NCI-H2029 (cell line): ENCODE results near the gene RTN4.

Experiments
- DNase-seq: peaks from one replicate; lab custom pipeline; 2025; lab: John Stamatoyannopoulos, UW

RTN4 gene

DNA sequence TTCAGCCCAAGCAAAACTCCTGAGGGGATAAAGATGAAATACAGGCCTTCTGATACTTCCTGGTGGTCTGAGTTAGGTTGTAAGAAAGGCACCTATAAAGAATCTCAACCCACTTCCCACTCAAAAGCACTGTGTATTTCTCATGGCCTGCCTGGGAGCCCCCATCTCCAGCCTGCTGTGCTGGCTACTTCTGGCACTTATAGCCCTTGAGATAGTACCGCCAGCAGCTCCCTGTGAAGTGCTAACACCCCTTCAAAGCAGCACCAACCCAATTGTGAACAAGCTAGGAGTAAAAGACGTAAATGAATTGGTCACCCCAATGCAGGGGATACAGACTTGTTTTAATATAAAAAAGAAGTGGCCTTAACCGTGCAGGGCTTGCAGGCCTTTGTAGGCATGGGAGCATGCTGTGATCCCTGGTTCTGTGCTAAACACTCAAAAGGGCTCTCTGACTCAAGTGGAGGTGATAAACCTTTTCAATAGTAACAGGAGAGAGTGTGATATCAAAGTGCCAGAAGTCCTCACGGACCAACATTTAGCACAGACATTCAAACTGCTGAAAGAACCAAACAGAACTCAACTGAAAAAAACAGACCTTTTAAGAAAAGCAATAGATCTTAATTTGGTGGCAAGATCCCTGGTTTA lies 80.8 kb downstream of the RTN4 start:
- DNase-seq, result peak; percentile 1

DNA sequence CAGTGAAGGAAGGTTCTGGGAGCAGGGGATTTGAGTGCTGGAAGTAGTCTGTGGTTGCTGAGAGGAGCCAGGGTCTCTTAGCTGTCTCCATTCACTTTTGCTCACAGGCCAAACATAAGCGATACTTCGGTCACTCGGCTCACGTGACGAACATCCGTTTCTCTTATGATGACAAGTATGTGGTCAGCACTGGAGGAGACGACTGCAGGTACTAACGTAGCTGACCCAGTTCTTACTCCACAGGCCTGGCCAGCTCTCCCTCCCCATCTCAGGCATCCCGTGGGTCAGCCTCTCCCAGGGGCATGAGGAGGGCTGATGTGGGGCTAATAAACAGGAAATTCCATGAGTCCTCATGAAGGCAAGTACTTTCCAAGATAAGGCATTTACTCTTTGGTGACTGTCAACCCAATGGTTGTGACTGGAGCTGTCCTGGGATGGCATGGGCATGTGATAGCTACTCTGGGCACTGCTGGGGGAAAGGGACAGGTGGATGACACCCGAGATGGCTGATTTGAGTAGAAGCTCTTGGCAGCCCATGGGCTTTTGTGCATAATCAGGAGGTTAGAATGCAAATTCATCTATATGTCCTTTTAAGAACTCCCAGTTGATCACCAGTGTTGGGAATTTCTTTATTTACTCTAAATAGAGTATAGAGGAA lies 81.6 kb downstream of the RTN4 start:
- no peak for DNase-seq

DNA sequence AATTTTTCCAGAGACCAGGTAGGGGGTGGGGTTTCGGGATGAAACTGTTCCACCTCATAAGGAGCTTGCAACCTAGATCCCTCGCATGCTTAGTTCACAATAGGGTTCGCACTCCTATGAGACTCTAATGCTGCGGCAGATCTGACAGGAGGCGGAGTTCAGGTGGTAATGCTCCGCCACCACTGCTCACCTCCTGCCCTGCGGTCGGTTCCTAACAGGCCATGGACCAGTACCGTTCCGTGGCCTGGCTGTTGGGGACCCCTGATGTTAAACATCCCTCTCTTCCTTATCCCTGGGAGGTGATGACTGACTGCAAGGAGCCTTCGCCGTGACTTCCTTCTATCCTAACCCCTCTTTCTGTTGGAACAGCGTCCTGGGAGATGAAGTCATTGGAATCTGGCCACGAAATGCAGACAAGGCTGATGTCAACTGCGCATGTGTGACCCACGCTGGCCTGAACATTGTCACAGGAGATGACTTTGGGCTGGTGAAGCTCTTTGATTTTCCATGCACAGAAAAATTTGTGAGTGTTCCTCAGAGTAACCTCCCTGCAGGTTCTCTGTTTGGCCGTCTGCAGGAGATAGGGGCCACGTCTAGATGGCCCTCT lies 82.4 kb downstream of the RTN4 start:
- DNase-seq, result no peak

DNA sequence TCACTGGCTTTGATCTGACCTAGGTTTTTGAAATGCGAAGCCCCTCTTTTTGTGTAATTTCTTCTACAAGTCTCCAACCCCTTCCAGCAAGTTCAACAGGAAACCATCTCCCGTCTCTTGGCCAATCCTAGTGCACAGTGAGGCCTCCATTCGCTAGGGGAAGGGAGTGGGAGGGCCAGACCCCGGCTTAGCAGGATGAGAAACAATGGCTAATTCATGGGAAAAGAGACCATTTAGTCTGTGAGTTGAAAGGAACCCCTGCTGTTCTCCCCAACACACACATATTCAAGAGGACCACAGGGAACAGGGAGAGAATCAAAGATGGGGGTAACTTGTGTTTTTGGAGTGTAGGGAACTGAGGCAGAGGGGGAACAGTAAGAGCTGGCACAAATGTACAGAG lies 83.0 kb downstream of the RTN4 start:
- DNase-seq, result no peak

DNA sequence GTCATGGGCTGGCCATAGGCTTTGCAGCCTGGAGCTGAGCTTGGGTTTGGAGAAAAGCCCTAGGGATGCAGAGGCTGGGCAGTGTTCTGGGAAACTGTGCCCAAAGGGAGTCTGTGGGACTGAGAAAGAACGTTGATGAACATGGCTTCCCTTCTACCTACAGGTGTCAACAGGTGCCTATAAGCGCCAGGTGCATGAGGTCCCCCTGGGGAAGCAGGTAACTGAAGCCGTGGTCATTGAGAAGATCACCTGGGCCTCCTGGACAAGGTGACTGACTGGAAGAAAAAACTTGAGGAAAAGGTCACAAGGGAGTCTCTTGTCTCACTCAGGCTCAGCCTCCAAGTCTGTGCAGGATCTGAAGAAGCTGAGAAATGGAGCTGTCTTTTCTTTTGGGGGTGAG lies 83.4 kb downstream of the RTN4 start:
- DNase-seq, result no peak

DNA sequence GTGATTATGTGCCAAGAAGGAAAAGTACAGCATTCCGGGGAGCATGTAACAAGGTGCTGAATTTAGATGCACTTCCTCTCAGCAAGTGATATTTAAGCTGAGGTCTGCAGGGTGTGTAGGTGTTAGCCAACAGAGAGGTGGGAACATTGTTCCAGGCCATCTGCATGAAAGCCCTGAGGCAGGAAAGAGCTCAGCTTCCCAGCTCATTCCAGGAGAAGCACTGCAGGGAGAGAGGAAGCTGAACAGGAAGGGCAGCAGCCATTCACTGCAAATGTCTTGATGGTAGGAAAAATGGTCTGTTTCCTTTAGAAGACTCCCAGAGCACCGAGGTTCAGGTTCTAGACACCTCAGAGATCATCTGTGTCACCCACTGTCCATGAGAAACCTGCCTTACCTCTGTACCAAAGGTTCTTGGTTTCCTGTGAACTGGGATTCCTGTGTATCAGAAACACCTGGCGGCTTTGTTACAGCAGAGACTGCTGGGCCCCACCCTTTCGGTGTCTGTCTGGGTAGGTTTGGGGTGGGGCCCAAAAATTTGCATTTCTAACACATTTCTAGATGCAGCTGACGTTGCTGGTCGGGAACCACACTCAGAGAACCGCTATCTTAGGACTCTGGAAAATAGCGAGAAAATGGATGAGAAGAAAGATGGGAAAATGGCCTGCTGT lies 84.0 kb downstream of the RTN4 start:
- DNase-seq, result no peak

DNA sequence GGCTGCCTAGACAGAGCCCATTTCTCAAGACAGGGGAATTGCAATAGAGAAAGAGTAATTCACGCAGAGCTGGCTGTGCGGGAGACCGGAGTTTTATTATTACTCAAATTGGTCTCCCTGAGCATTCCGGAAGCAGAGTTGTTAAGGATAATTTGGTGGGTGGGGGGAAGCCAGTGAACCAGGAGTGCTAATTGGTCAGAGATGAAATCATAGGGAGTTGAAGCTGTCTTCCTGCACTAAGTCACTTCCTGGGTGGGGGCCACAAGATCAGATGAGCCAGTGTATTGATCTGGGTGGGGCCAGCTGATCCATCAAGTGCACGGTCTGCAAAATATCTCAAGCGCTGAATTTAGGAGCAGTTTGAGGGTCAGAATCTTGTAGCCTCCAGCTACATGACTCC lies 84.8 kb downstream of the RTN4 start:
- no peak for DNase-seq

DNA sequence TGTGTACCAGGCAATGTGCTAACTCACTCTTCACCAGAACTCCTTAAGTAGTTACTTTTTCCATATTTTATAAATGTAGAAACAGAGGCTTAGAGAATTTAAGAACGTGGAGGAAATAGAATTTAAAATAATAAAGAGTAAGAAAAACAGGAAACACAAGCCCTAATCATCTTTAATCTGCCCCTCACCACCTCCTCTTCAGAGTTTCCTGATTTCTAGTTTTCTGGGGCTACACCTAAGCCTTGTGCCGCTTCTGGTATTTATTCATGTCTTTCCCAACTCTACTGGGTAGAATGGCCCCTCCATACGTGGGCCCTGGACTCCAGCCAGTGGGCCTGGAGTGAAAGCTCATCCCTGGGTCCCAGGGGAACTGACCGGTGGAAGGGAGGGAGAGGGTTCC lies 85.4 kb downstream of the RTN4 start:
- DNase-seq, result no peak

DNA sequence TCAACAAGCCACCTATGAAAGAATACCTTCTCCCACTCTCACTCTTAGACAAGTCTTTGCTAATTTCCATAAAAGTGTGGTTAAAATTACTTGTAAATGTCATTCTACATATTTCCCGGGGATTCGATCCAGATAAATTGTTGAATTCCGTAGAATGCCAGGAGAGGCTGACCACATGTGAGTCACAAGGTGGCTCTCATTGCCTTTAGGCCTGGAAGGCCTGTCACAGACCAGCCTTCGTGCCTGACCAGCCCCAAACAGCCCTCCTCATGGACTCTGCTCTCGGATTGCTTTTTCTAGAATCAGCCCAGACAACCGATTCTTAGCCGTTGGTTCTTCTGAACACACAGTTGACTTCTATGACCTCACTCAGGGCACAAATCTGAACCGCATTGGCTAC lies 86.0 kb downstream of the RTN4 start:
- DNase-seq, result no peak

DNA sequence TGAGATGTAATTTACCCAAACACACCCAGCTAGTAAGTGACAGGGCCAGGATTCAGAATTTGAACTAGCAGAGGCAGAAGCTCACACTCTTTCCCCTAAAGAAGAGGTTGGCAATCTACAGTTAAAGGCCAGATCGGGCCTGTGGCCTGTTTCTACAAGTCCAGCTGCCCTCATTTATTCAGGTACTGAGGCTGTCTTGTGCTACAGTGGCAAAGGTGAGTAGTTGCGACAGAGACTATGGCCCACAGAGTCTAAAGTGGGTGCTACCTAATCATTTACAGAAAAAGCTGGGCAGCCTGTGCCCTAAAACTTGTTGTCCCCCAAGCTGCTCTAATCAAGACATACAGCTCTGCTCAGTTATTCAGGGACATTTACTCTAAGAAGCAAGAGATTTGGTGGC lies 86.8 kb downstream of the RTN4 start:
- no peak for DNase-seq

DNA sequence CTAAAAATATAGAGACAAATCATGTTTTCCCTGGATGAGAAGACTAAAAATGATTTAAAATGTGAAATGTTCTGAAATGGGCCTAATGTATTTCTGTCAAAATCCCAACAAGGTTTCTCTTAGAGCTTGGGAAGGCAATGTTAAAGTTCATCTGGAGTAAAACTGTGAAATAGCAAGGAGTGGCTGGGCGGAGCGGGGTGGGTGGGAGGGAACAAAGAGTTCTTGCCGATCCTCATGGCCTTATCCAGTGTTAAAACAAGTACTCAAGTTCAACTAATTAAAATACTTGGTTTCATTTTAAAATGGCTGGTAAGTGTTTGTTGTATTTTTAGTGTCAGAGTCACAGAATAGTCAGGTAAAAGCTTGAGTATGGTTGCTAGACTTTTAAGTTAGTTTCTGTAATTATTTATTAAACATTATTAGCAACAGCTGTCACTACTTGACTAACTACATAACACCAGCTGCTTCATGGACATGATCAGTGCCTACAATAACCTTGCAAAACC lies 87.3 kb downstream of the RTN4 start:
- no peak for DNase-seq

DNA sequence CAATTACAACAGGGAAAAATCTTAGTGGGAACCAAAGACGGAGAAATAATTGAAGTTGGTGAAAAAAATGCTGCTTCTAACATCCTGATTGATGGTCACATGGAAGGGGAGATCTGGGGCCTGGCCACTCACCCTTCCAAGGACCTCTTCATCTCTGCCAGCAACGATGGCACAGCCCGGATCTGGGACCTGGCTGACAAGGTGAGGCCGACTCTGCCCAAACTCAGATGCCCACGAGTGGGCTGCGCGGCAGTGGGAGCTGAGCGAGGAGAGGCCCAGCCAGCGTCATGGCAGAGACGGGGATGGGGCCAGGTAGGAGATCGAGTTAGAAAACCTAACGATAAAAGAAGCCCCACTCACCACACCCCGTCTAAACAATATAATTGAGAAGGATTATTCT lies 87.7 kb downstream of the RTN4 start:
- no peak for DNase-seq

DNA sequence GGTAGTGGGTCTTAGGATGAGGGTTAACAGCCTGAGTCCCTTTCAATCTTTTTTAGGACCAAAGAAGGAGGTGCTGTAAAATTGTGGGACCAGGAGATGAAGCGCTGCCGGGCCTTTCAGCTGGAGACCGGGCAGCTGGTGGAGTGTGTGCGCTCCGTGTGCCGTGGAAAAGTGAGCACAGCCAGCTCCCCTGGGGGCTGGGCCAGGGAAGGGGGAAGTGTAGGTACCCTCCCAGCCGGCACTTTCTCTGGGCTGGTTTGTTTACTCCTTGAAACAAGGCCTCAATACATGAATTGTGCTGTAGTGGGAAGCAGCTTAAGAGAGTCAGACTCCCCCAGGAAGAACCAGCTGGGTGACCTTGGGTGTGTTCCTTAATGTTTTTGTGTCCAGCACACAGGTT lies 90.1 kb downstream of the RTN4 start:
- no peak for DNase-seq

DNA sequence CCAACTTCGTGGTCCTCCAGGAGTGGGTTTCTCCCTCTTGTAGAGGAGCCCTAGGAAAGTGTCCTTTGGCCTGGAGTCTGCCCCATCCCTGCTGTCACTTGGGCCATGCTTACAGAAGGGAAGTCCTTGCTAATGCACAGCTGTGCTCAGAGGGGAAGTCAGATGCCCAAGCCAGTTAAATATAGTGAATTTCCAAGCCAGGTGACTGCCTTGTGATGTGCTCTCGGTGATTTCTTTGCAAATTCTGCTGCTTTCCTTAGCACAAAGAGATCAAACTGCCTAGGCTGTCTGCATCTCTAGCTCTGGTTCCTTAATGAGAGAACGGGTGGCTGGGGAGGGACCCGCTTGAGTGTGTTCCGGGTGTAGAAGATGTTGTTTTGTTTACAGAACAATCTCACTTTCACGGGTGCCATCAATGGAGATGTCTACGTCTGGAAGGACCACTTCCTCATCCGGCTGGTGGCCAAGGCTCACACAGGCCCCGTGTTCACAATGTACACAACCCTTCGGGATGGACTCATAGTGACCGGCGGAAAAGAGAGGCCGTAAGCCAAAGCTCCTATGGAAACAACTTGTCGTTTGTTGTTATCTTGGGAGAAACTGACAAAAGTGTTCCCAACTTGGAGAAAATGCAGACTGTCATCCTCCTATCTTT lies 91.4 kb downstream of the RTN4 start:
- DNase-seq, result no peak

DNA sequence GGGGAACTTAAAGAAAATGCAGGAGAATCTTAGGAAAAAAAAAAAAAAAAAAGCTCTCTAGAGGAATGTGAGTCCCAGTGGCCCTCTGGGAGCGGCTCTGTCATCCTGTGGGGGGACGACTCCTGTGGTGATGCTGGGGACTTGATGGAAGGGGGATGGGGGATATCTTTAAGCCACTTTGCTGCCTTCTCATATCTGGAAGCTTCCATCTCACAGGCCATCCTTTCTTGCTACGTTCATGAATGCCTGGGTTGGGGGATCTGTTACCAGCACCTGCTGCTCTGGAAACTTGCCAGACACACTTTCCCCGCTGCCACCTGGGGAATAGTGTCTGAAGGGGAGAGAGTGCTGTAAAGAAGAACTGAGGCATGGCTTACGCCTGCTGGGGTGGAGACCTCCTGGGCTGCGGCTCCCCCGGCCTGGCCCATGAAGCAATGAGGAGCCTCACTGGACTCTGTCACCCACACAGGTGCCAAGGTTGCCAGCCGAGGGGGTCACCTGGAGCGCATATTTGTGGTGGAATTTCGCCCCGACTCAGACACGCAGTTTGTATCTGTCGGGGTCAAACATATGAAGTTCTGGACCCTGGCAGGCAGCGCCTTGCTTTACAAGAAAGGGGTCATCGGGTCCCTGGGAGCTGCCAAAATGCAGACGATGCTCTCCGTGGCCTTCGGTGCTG lies 92.8 kb downstream of the RTN4 start:
- DNase-seq, result no peak

DNA sequence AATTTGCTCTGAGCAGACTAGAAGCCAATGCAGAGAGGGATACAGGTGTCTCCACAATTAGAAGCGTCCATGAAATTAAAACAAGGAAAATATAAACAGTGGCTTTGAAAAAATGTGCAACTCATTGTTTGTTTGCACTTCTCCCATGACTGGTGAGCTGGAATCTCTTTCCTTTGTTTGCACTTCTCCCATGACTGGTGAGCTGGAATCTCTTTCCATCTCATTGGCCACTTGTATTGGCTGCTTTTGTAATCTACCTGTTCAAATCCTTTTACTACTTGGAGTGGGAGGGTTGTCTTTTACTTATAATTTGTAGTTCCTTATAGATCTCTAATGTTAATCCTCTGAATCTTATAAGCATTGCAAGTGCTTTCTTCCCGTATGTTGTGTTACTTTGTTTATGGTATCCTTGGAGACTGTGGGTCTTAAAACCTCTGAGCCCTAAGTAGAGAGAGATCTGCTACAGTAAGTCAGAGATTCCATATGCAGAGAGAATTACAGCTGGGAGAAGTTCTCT lies 94.1 kb downstream of the RTN4 start:
- peak; percentile 2 for DNase-seq

DNA sequence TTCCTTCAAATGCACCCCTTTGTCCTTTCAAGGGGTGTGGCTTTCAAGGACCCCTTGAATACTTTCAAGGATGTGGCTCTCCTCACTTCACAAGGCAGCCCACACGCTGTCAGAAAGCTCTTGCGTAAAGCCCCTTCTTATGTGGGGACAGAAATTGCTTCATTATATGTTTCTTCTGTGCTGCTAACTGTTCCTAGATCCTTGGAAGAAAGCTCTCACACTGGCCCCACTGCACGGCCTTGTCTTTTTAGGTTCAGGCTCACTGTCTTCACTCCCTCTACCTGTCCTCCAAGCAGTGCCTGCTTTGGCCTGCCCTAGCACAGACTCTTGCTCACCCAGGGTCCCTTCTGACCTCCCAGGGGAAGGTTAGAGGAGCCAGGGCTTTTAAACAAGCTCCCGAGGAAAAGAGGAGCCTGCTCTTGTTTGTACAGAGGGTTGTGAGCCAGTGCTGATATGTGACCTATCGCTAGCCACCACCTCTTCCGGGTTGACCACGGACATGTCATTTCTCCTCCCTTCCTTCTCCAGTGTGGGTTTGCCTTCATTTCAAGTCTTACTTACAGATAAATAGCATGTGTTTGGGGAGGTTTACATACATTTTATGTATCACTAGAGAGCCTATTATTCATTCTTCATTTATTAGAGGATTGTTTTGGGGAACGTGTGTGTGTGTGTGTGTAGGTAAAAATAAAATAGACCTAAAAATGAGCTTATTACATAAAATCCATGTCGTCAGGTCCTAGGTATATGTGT lies 94.7 kb downstream of the RTN4 start:
- peak; percentile 6 for DNase-seq

DNA sequence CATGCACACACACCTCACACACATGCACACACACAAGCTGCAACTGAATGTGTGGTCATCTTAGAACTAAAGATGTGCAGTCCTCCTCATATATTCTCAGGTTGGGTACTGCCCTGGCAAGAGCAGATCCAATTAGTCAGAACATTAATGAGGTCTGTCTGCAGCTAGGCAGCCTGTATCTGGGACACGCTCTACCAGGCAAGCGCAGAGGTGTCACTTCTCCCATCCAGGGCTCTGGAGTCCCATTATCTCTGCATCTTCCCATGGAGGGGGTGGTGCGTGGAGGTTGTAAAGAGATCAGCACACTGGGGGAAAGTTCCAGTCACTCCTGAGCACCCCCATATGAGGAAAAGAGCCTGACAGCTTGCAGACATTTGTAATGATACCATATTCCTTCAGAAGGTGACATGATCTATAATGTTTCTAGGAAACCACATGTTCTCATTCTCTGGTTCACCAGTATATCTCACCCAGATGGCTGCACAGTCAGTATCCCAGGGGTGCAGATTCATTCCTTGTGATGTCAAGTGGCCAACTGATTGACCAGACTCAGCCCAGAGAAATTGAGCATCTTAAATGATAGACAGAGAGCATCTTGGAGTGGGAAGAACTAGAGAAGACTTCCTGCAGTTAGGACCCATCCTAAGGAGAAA lies 95.4 kb downstream of the RTN4 start:
- DNase-seq, result no peak

DNA sequence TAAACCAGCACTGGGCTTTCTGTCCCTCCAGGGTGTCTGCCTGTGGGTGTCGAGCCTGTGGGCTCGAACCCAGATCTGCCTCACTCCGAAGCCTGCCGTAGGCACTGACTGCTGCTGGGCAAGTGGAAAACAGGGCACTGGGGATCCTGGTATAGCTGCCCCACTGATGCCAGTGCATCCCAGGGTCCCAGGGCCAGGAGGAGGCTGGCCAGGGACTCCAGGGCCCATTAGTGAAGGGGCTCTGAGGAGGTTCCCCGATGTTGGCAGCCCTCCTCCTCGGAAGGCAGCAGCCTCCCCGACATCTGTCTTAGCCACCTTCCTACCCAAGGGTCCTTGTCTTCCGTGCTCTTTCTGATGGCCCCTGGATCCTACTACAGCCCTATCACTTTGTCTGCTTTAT lies 96.1 kb downstream of the RTN4 start:
- DNase-seq, result no peak

DNA sequence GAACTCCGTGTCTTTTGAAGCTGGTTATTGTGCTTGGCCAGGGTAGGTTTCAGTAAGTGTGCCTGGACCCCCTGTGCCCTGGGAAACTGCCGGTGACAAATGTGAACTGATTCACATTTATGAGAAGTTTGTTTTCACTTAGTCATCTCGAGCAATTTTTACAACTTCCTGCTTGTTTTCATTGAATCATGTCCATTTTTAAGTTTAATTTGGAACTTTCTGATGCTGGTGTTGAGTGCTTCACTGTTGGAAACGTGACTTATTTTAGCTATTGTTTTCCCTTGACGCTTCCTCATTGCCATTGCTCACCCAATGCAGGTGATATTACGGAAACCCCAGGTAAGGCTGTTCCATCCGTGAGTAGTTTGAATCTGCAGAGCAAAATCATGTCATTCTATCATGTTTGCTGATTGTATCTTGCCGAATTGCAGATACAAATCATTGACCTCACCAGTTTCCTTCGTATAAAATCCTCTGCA lies 97.2 kb downstream of the RTN4 start:
- DNase-seq, result no peak
